ENCODE measurements around the gene HOXA6. TPM values are rescaled to one million over a fixed set of nuclear protein-coding genes. Genes with fewer than 3 reads are reported as not detected.

Gene HOXA6
- total RNA-seq, 2 experiments from 2014 or later, result not detected

- intact Hi-C loops (cut with DNase I, micrococcal nuclease), result no loop called here
- no peaks in the 10 kb centered on the region for H3K4me1 Mint-ChIP-seq (ENCODE audit: low read depth)
- no peak overlapping the region for H3K4me3 Mint-ChIP-seq
- no peak overlapping the region for H3K27ac Mint-ChIP-seq
- ChIA-PET CTCF (no interaction called here), POLR2A (no interaction called here)
- no peaks in the 10 kb centered on the region for H3K9me3 Mint-ChIP-seq
- H3K27me3 Mint-ChIP-seq, result peaks cover 81% of the 10 kb centered on the region
- DNase-seq (no peak), ATAC-seq (ENCODE audit: poor library complexity) (no peak)
- no peaks in the 10 kb centered on the region for H3K4me1 ChIP-seq (ENCODE audit: insufficient read depth, low read length)
- H3K27ac ChIP-seq (ENCODE audit: low read depth in 1 of 2, low read length in 2 of 2), result no peak overlapping the region
- peaks cover 19 to 60% of the 10 kb centered on the region in 2 experiments for H3K27me3 ChIP-seq (ENCODE audit: control insufficient read depth in 1 of 2, insufficient read depth in 2 of 2, low read length in 2 of 2)
- peaks cover 0 to 10% of the 10 kb centered on the region in 2 experiments for H3K9me3 ChIP-seq (ENCODE audit: control insufficient read depth in 1 of 2, insufficient read depth in 1 of 2, low read length in 2 of 2)
- H3K36me3 Mint-ChIP-seq (ENCODE audit: low read depth), result no peaks in the 10 kb centered on the region
- no peak overlapping the region for H3K4me3 ChIP-seq (ENCODE audit: low read length)
- TF ChIP-seq CTCF (IDR thresholded peaks at IDR 0.05), result no peak
- no peaks in the 10 kb centered on the region for H3K36me3 ChIP-seq (ENCODE audit: insufficient read depth, low read length)
Observed at GRCh38 chr7:27138472-27138871, 9.1 kb downstream of the HOXA6 start.

- no peaks in the 10 kb centered on the region for H3K4me1 Mint-ChIP-seq (ENCODE audit: low read depth)
- peaks cover 86% of the 10 kb centered on the region for H3K27me3 Mint-ChIP-seq
- H3K27ac Mint-ChIP-seq, result no peak overlapping the region
- peaks cover 19 to 65% of the 10 kb centered on the region in 2 experiments for H3K27me3 ChIP-seq (ENCODE audit: control insufficient read depth in 1 of 2, insufficient read depth in 2 of 2, low read length in 2 of 2)
- peaks cover 0 to 9% of the 10 kb centered on the region in 2 experiments for H3K9me3 ChIP-seq (ENCODE audit: control insufficient read depth in 1 of 2, insufficient read depth in 1 of 2, low read length in 2 of 2)
- H3K36me3 Mint-ChIP-seq (ENCODE audit: low read depth), result no peaks in the 10 kb centered on the region
- no peak overlapping the region for H3K4me3 ChIP-seq (ENCODE audit: low read length)
- ATAC-seq (ENCODE audit: poor library complexity) (no peak), DNase-seq (no peak)
- no peak for TF ChIP-seq CTCF (IDR thresholded peaks at IDR 0.05)
- H3K36me3 ChIP-seq (ENCODE audit: insufficient read depth, low read length), result no peaks in the 10 kb centered on the region
- H3K4me3 Mint-ChIP-seq, result no peak overlapping the region
- CTCF ChIA-PET, result no interaction called here
- no peak overlapping the region for H3K27ac ChIP-seq (ENCODE audit: low read depth in 1 of 2, low read length in 2 of 2)
- POLR2A ChIA-PET, result no interaction called here
- intact Hi-C loops (cut with DNase I, micrococcal nuclease), result no loop called here
- no peaks in the 10 kb centered on the region for H3K4me1 ChIP-seq (ENCODE audit: insufficient read depth, low read length)
- H3K9me3 Mint-ChIP-seq, result no peaks in the 10 kb centered on the region
Observed at GRCh38 chr7:27137640-27138315, 9.8 kb downstream of the HOXA6 start.

- Mint-ChIP-seq H3K27me3 (peaks cover 74% of the 10 kb centered on the region), H3K4me1 (ENCODE audit: low read depth) (no peaks in the 10 kb centered on the region), H3K9me3 (no peaks in the 10 kb centered on the region), H3K27ac (no peak overlapping the region), H3K4me3 (no peak overlapping the region), H3K36me3 (ENCODE audit: low read depth) (no peaks in the 10 kb centered on the region)
- peaks cover 25 to 56% of the 10 kb centered on the region in 2 experiments for H3K27me3 ChIP-seq (ENCODE audit: control insufficient read depth in 1 of 2, insufficient read depth in 2 of 2, low read length in 2 of 2)
- ChIA-PET CTCF (no interaction called here), POLR2A (no interaction called here)
- H3K36me3 ChIP-seq (ENCODE audit: insufficient read depth, low read length), result no peaks in the 10 kb centered on the region
- H3K27ac ChIP-seq (ENCODE audit: low read depth in 1 of 2, low read length in 2 of 2), result no peak overlapping the region
- no peak for TF ChIP-seq CTCF (IDR thresholded peaks at IDR 0.05)
- ATAC-seq (ENCODE audit: poor library complexity) (no peak), DNase-seq (peak in 1 of 14 experiments; percentile 51)
- H3K4me1 ChIP-seq (ENCODE audit: insufficient read depth, low read length), result peaks cover 10% of the 10 kb centered on the region
- intact Hi-C loops (cut with DNase I, micrococcal nuclease), result no loop called here
- no peak overlapping the region for H3K4me3 ChIP-seq (ENCODE audit: low read length)
- H3K9me3 ChIP-seq (ENCODE audit: control insufficient read depth in 1 of 2, insufficient read depth in 1 of 2, low read length in 2 of 2), result peaks cover 0 to 8% of the 10 kb centered on the region in 2 experiments
Observed at GRCh38 chr7:27134392-27134791, 13.2 kb downstream of the HOXA6 start.

Measured in CD4-positive, alpha-beta T cell (primary cell).